Hematopoietic multipotent progenitor cell treated with erythropoietin and hydrocortisone succinate and interleukin-3 and kit ligand, for 6 days (in vitro differentiated cells): ENCODE measurements around the gene NOS3.
"Not testable (repeated sequence)": the region's sequence is repeated elsewhere in the genome, so short reads cannot be mapped to it uniquely, and the experiment has no call there.

Experiments
- DNase-seq: peaks from one replicate; pipeline ENCODE4 v3.0.0-alpha.2; 2015

NOS3 gene

GRCh38 chr7:151003572-151003971, 12.8 kb downstream of the NOS3 start:
- no peak for DNase-seq

DNA sequence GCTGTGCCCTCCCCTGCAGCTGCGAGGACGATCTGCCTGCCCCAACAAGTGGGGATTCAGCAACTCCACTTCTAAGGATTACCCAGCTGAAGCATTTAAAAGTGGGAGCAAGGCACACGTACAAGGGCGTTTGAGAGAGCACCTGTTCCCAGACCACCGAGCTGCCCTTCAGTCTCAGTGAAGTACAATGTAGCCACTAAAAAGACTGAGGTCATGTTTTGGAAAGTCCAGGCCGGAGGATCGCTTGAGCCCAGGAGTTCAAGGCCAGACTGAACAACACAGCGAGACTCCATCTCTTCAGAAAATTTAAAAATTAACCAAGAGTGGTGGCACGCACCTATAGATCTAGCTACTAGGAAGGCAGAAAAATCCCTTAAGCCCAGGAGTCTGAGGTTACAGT, 14.7 kb downstream of the NOS3 start:
- DNase-seq, result no peak

GRCh38 chr7:151006590-151007300, 15.9 kb downstream of the NOS3 start:
- no peak for DNase-seq

DNA sequence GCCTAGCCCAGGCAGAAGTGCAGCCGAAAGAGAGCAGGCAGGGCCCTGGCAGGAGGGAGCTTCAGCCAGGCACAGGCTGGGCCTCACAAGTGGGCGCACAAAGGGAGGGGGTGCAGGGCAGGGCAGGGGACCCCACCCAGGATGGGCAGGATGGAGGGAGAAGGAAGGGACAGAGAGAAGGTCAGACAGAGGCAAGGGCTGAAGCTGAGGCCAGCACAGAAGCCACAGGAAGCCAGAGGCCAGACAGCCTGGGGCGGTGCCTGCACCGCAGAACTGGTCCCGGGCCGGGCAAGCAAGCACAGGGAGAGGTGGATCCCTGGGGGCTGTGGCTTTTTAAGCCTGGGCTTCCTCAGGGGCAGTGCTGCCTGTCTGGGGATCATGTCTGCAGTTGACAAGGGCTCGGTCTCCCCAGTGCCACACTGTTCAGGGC, 16.7 kb downstream of the NOS3 start:
- no peak for DNase-seq

GRCh38 chr7:151008143-151008510, 17.3 kb downstream of the NOS3 start:
- peak; percentile 90 for DNase-seq

DNA sequence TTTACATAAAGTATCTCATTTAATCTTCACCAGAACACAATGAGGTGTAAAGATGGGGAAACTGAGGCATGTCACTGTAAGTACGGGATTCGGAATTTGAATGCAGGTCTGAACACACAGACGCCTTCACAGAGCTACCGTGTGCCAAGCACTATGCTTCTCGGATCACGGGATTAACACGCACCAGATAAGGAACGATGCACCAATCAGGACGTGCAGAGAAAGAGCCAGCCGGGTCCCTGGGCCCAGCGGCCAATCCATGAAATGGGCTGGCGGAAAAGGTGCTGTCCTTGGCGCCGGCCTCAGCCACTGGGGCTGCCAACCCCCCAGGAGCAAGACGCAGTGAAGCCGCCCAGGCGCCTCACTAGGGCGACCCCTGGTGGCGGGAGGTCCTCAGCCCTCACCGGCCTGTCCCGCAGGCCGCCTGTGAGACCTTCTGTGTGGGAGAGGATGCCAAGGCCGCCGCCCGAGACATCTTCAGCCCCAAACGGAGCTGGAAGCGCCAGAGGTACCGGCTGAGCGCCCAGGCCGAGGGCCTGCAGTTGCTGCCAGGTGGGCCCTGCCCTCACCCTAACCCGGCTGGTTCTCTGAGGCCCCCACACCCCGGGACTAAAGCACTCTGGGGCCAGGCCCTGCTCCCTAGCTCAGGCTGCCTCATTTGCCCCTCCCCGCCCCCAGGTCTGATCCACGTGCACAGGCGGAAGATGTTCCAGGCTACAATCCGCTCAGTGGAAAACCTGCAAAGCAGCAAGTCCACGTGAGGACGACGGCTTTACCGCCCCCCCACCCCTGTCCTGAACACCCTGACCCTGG, 17.9 kb downstream of the NOS3 start:
- DNase-seq, result peak; percentile 83

DNA sequence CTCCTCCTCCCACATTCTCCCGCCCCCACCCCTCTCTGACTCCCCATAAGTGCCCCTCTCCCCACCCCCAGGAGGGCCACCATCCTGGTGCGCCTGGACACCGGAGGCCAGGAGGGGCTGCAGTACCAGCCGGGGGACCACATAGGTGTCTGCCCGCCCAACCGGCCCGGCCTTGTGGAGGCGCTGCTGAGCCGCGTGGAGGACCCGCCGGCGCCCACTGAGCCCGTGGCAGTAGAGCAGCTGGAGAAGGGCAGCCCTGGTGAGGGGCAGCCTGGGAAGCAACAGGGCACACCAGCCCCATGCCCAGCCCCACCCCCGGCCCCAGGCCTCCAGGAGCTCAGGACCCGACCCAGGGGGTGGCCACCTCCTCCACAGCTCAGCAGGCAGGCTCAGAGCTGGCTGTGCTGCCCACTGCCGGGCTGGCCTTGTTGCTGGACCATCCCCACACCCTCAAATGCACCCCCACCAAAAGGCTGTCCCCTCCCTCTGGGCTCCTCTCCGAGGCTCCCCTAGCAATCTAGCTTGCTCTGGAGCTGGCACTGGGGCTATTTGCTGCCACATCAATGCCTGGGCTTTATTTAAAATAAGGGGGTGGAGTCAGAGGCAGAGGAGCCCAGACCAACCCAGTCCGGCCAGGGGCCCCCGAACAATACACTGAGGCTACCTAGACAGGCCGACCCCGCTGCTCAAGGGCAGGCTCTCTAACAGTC, 18.7 kb downstream of the NOS3 start:
- no peak for DNase-seq

DNA sequence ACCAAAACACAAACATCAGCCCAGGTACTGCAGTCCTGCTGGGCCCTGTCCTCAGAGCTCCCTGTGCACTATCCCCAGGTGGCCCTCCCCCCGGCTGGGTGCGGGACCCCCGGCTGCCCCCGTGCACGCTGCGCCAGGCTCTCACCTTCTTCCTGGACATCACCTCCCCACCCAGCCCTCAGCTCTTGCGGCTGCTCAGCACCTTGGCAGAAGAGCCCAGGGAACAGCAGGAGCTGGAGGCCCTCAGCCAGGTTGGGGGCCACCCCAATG, 19.2 kb downstream of the NOS3 start:
- DNase-seq, result no peak

DNA sequence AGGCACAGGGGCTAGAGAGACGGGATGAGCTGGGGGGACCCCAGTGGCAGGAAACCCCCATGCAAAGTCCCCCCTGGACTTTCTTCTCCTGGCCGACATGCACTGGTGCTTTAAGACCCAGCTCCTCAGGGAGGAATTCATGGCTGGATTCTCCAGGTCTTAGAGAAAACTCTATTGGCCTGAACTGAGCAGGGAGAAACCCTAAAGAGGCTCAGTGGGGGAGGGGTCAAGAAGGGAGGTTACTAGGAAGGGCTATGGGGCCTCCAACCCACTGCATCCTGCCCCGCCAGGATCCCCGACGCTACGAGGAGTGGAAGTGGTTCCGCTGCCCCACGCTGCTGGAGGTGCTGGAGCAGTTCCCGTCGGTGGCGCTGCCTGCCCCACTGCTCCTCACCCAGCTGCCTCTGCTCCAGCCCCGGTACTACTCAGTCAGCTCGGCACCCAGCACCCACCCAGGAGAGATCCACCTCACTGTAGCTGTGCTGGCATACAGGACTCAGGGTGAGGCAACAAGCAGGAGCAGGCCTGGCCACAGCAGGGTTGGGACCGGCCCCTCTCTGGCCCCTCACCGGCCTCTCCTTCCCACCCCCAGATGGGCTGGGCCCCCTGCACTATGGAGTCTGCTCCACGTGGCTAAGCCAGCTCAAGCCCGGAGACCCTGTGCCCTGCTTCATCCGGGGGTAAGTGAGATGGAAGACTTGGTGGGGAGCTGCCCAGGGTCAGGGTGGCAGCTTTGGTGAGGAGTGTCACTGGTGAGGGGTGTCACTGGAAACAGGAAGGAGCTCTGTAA, 19.7 kb downstream of the NOS3 start:
- DNase-seq, result peak; percentile 53

DNA sequence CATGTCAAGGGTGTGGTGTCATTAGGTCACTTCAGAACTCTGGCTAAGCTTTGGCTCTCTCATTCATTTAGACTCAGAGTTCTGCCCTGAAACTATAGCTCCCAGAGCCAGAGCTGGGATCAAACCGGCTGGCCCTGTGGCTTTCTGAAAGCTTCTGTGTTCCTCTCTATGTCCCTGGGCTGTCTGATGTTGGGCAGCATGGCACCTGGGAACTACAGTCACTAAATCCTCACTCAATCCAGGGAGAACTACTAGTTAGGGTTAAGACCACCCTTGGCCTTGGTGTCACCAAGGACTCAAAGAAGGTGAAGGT, 20.2 kb downstream of the NOS3 start:
- peak; percentile 49 for DNase-seq

DNA sequence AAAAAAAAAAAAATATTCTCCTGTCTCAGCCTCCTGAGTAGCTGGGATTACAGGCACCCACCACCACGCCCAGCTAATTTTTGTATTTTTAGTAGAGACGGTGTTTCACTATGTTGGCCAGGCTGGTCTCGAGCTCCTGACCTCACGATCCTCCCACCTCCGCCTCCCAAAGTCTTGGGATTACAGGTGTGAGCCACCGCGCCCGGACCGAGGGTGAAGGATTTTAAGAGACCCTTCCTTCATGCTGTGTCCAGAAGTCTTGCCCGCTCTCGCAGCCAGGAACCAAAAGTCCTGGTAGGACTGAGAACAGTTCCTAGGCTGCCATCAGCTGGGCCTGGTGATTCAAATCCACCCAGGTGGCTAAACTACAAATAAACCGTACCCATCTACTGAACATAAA, 20.8 kb downstream of the NOS3 start:
- not testable (repeated sequence) for DNase-seq

DNA sequence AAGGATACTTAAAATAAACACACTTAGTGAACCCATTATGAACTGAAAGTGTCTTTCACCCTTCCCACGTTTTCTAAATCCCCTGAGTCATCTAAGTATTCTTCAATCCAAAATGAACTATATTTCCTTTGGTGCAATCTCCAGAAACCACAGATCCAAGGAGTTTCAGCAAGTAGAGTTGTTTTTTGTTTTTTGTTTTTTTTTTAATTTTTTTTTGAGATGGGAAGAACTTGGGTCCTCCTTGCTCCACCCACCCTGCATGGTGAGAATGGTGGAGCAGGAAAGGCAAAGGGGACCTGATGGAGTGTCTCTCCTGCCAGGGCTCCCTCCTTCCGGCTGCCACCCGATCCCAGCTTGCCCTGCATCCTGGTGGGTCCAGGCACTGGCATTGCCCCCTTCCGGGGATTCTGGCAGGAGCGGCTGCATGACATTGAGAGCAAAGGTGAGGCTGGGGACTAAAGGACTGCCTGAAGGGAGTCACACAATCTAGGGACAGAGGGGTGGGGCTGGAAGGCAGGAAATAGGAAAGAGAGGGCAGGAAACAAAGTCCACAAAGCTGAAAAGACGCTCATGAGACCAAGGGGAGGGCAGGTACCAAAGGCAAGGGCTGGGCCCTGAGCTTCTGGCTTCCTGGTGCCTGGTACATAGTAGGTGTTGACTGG, 21.3 kb downstream of the NOS3 start:
- no peak for DNase-seq

DNA sequence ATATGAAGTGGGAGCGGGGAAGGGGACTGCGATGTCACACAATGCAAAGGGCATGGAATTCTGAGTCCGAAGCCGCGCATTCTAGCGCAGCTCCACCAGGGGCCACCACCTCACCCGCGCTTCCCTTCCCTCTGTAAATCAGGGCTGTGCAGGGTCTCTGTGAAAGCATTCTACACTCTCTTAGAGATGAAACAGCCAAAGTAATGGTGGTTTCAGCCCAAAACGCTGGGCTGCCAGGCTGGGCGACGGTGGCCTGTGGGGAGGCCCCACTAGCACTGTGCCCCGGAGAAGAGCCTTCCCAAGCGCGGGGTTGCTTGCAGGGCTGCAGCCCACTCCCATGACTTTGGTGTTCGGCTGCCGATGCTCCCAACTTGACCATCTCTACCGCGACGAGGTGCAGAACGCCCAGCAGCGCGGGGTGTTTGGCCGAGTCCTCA, 22.1 kb downstream of the NOS3 start:
- DNase-seq, result peak; percentile 80

DNA sequence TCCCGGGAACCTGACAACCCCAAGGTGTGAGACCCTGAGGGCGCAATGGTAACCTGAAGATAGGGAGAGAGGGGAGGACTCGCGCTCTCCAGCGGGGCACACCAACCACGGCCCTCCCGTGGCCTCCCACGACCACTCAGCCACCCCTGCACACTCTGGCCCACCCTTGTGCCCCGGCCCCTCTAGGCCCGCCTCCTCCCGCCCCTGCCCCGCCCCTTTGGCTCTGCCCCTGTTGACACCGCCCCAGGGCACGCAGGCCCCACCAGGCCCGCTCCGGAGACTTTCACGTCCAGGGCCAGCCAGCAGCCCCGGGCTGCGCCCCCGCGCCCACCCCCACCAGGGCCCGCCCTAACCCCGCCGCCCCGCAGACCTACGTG, 22.5 kb downstream of the NOS3 start:
- no peak for DNase-seq

- DNase-seq, result peak; percentile 92
Observed at GRCh38 chr7:151013733-151014497, 23.1 kb downstream of the NOS3 start.

DNA sequence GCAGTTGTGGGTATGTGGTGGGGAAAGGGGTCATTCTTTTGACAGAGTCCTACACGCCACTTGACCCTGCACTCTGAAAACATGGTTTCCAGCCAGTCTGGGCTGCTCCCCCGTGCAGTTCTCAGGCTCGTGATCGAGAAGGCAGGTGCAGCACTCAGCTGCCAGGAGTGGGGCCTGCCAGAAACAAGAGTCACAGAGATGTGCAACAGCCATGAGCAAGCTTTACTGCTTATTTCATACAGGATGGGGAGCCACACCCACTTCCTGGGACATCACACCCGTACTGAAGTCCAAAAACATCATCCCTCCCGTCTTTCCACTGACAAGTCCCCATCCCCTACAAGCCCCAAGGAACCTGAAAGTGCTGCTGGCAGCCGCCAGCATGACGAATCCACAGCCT, 24.1 kb downstream of the NOS3 start:
- DNase-seq, result no peak

GRCh38 chr7:151015967-151016366, 25.1 kb downstream of the NOS3 start:
- no peak for DNase-seq

DNA sequence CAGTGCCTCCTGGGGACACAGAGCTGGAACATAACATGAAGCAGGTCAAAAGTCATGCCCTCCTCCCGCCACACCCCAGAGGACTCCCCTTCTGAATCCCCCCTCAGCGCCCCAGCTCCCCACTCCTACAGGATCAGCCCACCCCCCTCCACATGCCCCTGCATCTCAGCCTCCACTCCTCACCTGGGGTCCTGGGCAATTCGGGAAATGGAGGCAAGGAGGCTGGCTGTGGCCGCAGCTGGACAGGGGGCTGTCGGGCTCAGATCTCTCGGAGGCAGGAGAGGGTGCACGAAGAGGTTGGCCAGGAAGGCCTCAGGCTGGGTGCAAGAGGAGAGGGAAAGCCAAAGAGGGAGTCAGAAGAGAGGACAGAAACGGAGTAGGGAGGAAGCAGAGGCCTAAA, 25.7 kb downstream of the NOS3 start:
- no peak for DNase-seq

GRCh38 chr7:151016942-151017341, 26.1 kb downstream of the NOS3 start:
- no peak for DNase-seq

- DNase-seq, result no peak
Observed at GRCh38 chr7:151017370-151017952, 26.6 kb downstream of the NOS3 start.

DNA sequence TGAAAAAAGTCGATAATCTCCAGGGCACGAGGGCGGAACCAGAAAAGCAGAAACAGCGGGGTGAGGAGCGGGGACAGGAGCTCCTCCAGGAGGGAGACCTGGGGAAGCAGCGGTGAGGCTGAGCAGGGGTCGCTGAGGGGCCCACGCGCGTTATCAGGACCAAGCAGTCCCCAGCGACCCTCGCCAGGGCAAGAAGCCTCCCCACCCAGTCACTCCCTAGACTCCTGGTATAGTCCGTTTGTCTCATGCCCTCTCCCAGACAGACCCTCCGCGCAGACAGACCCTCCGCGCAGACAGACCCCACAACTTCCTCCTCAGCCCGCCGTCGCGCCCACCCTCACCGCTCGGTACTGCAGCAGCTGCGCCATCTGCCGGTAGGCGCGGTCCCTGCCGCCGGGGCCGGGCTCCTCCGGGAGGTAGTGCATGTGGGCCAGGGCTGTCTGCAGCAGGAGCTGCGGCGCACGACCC, 27.2 kb downstream of the NOS3 start:
- peak; percentile 81 for DNase-seq
